Activated B cell treated with CpG ODN at 0.5 μM for 24 hours (primary cell): ENCODE measurements around the gene TRIP12. TPM values are rescaled to one million over a fixed set of nuclear protein-coding genes. Genes with fewer than 3 reads are reported as not detected.

Experiments used
- ATAC-seq: fragments of 200-7000 bp; cut with Tn5 transposase; one replicate; pipeline ENCODE4 v1.10.0; 2021; ENCODE audit warnings: low read depth, mild to moderate bottlenecking, moderate library complexity
- CTCF ChIA-PET: fragments of 350-600 bp; sonication (Branson Sonifier 250); formaldehyde crosslinking; loops from one replicate; lab custom pipeline; 2021; ENCODE audit warnings: antibody characterized with exemption; lab: Charles Lee
- POLR2A ChIA-PET: fragments of 350-600 bp; sonication (Branson Sonifier 250); formaldehyde crosslinking; loops from one replicate; lab custom pipeline; 2021; ENCODE audit warnings: antibody characterized with exemption; lab: Charles Lee
- DNase-seq: peaks from one replicate; pipeline ENCODE4 v3.0.0; 2022
- H3K27ac Mint-ChIP-seq: one replicate; pipeline ENCODE4 v1.8.0; 2020; ENCODE audit warnings: mixed read lengths
- H3K27me3 Mint-ChIP-seq: one replicate; pipeline ENCODE4 v1.8.0; 2021; ENCODE audit warnings: mixed read lengths
- H3K36me3 Mint-ChIP-seq: one replicate; pipeline ENCODE4 v1.8.0; 2021; ENCODE audit warnings: low read depth, mixed read lengths
- H3K4me1 Mint-ChIP-seq: one replicate; pipeline ENCODE4 v1.8.0; 2021; ENCODE audit warnings: mixed read lengths
- H3K4me3 Mint-ChIP-seq: one replicate; pipeline ENCODE4 v1.8.0; 2020; ENCODE audit warnings: mild to moderate bottlenecking, mixed read lengths
- H3K9me3 Mint-ChIP-seq: one replicate; pipeline ENCODE4 v1.8.0; 2020; ENCODE audit warnings: mixed read lengths
- CTCF ChIP-seq: fragments of 200-600 bp; IDR thresholded peaks from one replicate; pipeline ENCODE4 v1.8.0; 2022; ENCODE audit warnings: antibody characterized with exemption, mild to moderate bottlenecking
- intact Hi-C: fragments of 100-400 bp; cut with micrococcal nuclease; formaldehyde crosslinking; loops from one replicate; pipeline ENCODE4 v1.15.1; 2024
- total RNA-seq: library from RNA; stranded (reverse); gene quantifications from 2 replicates; pipeline ENCODE4 v1.2.3, GENCODE V29; 2022

Gene TRIP12
- total RNA-seq, 1 donor from 2014 or later = 272 TPM

- no peak overlapping the region for H3K27ac Mint-ChIP-seq
- H3K36me3 Mint-ChIP-seq = no peaks in the 10 kb centered on the region
- intact Hi-C loops = loop anchor here (5.0 kb wide), 1 partner anchor 288 kb away; no protein-coding TSS in a partner anchor
- no peak overlapping the region for H3K4me3 Mint-ChIP-seq
- TF ChIP-seq CTCF = no peak
- H3K27me3 Mint-ChIP-seq = peaks cover 38% of the 10 kb centered on the region
- H3K9me3 Mint-ChIP-seq = no peaks in the 10 kb centered on the region
- ChIA-PET POLR2A (no interaction called here), CTCF (no interaction called here)
- ATAC-seq (no peak), DNase-seq (no peak)
- peaks cover 9% of the 10 kb centered on the region for H3K4me1 Mint-ChIP-seq
Measured at GRCh38 chr2:229719926-229720647, 201.7 kb downstream of the TRIP12 start.

DNA sequence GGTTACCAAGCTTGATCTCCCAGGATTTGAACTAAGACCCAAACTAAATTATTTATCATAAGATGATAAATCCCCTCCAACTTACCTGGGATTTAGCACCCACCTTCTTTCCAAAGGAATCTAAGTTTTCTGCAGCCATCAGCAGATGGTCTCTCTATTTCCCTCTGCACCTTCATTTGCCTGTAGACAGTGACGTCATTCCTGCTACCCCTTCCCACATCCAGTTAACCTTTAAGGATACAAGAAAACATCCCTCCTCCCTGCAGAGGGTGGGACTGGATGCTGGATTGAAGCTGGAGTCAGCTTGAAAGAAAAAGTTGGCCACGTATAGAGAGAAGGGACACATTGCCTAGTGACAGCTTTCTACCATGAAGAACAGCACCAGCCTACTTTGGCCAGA, 203.8 kb downstream of the TRIP12 start:
- no peak overlapping the region for H3K27ac Mint-ChIP-seq
- H3K27me3 Mint-ChIP-seq = peaks cover 35% of the 10 kb centered on the region
- CTCF ChIA-PET = no interaction called here
- intact Hi-C loops = loop anchor here (5.0 kb wide), 1 partner anchor 286 kb away; no protein-coding TSS in a partner anchor
- no peak for ATAC-seq
- TF ChIP-seq CTCF = no peak
- H3K4me1 Mint-ChIP-seq = peaks cover 15% of the 10 kb centered on the region
- POLR2A ChIA-PET = no interaction called here
- H3K36me3 Mint-ChIP-seq = no peaks in the 10 kb centered on the region
- H3K9me3 Mint-ChIP-seq = no peaks in the 10 kb centered on the region
- no peak overlapping the region for H3K4me3 Mint-ChIP-seq
- no peak for DNase-seq

GRCh38 chr2:229715895-229716507, 205.8 kb downstream of the TRIP12 start:
- peaks cover 53% of the 10 kb centered on the region for H3K27me3 Mint-ChIP-seq
- DNase-seq (no peak), ATAC-seq (no peak)
- H3K27ac Mint-ChIP-seq = no peak overlapping the region
- CTCF ChIA-PET = interaction anchor here (1.0 kb wide), 1 partner anchor 1826 kb away, joined by 3 read pairs; no protein-coding TSS in a partner anchor
- peaks cover 18% of the 10 kb centered on the region for H3K4me1 Mint-ChIP-seq
- H3K4me3 Mint-ChIP-seq = peak overlapping the region; percentile 21
- intact Hi-C loops = loop anchor here (5.0 kb wide), 1 partner anchor 284 kb away; no protein-coding TSS in a partner anchor
- POLR2A ChIA-PET = no interaction called here
- H3K36me3 Mint-ChIP-seq = no peaks in the 10 kb centered on the region
- TF ChIP-seq CTCF = no peak
- no peaks in the 10 kb centered on the region for H3K9me3 Mint-ChIP-seq

DNA sequence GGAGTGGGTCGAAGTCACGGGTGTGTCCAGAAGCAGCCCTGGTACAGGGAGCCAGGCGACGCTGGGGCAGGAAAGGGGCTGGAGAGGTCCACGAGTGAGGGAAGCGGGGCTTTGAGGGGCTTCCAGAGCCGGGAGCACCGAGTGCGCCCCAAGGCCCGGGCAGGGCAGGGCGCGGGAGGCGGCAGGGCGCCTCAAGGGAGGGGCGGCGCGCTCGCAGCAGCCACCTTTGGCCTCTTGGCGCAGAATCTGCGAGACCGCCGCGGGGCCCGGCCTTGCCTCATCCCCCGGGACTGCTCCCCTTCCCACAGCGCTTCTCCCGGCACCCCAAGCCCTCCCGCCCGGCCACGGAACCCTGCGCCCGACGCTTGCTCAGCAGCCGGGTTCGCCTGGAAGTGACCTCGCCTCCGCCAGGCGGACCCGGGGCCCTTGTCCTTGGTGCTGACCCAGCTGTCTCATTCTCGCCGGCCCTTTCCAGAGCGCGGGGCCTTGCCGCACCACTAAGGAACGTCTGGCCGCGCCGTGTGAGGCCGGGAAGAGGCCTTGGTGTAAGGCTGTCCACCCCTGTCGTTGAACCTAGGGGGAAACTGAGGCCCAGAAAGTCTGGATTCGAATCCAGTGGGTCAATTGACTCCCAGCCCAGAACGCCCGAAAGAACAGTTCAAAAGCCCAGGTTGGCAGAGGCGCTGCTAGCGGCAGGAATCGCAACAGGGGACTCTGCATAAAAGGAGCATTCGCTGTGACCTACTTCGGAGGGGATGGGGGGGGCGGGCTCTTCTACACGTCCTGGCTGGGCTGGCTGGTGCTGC, 206.9 kb downstream of the TRIP12 start:
- H3K9me3 Mint-ChIP-seq = no peaks in the 10 kb centered on the region
- ChIA-PET POLR2A (no interaction called here), CTCF (no interaction called here)
- H3K4me1 Mint-ChIP-seq = peaks cover 18% of the 10 kb centered on the region
- intact Hi-C loops = loop anchor here (5.0 kb wide), 1 partner anchor 283 kb away; no protein-coding TSS in a partner anchor
- DNase-seq (peak; percentile 17), ATAC-seq (peak; percentile 32)
- no peak for TF ChIP-seq CTCF
- peaks cover 60% of the 10 kb centered on the region for H3K27me3 Mint-ChIP-seq
- H3K36me3 Mint-ChIP-seq = no peaks in the 10 kb centered on the region
- peak overlapping the region; percentile 44 for H3K4me3 Mint-ChIP-seq
- no peak overlapping the region for H3K27ac Mint-ChIP-seq
